Retina (tissue), 1 donor: ENCODE results near the gene TPCN1.
A peak's percentile ranks its signal among the peaks of the same experiment; 100 is the strongest.

Experiments used
- DNase-seq: peaks from one replicate; pipeline ENCODE4 v3.0.0-alpha.2; 2016

TPCN1 gene

GRCh38 chr12:113226696-113227568, 5.7 kb downstream of the TPCN1 start:
- DNase-seq: no peak

DNA sequence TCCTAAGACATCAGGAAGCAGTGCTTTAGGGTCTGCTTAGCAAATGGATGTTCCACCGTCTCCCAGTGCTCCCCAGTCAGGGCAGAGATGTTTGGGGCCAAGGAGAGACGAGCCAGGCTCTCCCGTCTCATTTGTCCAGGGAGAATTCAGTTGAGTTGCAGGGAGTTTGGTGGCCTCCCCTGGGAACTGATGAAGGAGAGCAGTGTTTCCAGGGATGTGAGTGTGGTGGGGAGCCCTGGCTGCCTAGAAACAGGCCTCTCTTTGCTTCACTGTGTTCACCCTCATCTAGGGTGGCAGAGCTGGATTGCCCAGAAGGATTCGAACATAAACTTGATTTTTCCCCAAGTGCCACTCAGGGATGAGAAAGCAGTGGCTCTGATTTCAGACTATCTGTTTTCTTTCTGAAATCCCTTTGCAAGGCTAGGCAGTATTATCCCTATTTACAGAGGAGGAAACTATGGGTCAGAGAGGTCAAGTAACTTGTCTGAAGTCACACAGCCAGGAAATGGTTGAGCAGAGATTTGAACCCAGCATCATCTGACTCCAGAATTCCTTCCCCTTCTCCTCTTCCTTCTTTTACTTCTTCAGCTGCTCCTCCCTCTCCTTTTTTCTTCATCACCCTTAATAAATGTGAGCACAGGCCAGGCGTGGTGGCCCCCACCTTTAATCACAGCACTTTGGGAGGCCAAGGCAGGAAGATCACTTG, 6.6 kb downstream of the TPCN1 start:
- no peak for DNase-seq

- DNase-seq: no peak
Measured at GRCh38 chr12:113228394-113229028, 7.2 kb downstream of the TPCN1 start.

DNA sequence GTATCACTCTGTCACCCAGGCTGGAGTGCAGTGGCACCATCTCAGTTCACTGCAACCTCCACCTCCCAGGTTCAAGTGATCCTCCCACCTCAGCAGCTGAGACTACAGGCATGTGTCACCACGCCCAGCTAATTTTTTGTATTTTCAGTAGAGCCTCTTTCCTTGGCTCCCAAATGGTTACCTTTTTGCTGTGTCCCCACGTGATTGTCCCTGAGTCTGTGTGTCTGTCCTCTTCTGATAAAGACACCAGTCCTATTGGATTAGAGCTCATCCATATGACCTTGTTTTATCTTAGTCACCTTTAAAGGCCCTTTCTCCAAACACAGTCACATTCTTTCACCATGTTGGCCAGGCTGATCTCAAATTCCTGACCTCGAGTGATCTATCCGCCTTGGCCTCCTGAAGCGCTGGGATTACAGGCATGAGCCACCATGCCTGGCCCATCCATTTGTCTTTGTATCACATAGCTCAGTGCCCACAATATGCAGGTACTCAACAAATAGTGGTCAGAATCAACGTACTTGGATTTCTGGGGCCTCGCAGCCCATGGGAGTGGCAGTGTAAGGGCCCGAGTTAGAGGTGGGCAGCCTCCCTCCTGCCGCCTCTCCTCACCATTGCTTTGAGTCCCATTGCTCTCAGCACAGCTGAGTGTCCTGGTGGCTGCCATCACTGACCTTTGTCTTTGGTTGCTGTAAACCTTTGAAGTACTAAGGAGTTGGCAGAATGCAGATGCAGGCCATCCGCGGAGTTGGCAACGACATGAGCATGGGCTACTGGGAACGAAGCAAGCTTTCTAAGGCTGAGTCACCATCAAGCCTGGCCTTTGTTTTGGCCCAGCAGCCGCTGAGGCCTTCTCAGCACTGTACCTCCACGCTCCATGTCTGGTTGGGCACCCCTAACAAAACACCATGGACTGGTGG, 9.3 kb downstream of the TPCN1 start:
- DNase-seq: no peak

DNA sequence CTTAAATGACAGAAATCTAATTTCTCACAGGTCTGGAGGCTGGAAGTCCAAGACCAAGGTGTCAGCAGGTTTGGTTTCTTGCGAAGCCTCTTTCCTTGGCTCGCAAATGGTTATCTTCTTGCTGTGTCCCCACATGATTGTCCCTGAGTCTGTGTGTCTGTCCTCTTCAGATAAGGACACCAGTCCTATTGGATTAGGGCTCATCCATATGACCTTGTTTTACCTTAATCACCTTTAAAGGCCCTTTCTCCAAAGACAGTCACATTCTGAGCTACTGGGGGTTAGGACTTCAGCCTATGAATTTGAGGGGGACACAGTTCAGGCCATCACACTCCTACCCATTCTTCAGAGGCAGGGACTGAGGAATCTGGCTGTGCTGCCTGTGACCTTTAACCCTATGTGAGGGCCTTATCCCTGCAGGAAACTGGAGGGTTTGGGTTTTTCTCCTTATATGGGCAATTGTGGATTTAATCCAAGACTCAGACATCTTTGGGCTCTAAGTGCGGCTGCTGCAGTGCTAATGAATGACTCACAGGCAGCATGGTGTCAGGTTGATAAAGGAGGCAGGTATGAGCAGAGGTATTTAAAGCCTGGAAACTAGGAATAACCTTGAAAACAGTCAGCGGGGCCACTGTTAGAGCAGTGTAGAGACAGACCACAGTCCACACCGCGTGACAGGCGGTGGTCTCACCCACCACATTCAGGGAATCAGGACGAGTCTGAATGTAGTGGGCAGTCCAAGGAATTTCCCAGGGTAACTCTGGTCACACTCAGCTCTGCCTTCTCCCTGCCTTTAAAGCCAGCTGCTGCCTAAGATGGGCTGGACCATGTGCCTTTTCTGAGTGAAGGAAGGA, 10.2 kb downstream of the TPCN1 start:
- no peak for DNase-seq

GRCh38 chr12:113232089-113232839, 11.0 kb downstream of the TPCN1 start:
- DNase-seq: no peak

DNA sequence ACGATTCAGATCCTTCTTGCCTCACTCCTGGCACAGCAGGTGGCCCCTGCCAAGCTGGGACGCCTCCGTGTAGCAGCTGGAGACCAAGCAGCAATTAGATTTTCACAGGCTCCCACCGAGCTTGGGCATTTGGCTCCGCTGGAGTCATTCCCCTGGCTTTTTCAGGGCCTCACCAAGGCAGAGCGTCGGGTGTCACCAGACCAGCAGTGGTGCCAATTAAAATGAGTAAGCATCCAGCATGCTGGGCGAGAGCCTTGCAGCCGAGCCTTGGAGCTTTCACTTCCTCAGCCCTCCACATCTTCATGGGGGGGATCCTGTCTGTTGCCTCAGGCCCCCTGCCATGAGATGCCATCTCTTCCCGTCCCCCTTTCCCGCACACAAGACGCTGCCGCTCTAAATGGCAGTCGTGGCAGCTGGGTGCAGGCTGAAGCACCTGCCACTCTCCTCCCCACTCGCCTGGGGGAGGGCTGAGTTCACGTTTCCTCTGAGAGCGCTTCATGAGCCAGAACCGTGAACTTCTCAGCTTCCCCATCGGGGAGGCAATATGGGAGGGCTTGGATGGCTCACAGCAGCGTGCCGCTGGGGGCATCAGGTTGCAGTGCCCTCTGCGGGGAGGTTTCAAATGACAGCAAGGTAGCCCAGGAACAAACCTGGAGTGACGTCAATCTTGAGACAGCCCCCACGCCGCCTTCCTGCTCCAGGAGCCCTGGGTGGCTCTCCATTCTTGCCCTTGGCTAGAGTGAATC, 11.7 kb downstream of the TPCN1 start:
- peak; percentile 64 for DNase-seq

DNA sequence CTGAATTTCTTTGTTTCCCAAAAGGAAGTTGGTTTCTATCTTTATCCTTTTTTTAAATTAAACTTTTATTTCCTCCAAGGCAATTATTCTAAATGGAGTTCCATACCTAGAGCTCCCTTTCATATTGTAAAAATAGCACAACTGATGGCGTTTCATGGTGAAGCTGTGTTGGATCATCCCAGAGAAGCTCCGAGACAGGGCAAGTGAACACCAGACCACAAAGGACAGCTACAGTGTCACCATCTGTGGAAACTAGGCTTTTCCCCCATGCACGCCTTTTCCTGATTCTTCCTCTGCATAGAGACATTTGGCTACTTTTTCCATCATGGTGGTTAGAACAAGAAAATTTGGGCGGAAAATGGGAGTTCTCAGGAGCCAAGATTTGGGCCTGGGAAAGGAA, 12.7 kb downstream of the TPCN1 start:
- no peak for DNase-seq

DNA sequence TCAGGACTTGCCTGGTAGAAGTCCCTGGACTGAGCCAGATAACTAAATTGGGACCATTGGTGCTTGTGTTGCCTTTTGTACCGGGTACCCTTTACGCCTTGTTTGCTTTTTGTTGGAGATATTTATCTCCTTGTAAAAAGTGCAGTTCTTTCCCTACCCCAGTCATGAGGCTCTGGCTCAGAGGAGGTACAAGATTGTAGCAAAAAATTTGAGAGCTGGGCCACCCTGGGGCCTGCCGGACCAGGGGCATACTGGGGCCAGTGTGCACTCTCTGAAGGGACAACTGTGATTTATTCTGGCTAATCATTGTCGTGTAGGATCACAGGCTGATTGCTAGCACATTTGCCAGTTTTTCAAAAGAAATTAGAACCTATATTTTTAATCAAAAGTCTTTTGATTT, 13.2 kb downstream of the TPCN1 start:
- DNase-seq: no peak

DNA sequence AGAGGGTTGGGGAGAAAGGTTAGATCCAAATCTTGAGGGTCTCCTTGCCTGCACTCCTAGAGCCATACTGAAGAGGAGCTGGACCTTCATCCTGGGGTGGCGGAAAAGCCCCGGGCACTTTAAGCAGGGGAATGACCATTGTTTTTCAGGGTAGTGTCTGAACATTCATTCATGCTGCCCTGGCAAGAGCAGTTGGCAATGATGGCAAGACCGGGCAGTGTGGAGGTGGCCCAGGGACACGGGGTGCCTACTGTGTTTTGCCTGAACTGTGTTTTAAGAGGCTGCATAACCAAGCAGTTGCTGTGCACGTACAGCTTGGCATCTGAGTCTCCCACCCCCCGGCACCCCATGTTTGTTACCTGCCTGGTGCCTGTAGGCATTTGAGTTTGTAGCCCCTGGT, 14.7 kb downstream of the TPCN1 start:
- no peak for DNase-seq

DNA sequence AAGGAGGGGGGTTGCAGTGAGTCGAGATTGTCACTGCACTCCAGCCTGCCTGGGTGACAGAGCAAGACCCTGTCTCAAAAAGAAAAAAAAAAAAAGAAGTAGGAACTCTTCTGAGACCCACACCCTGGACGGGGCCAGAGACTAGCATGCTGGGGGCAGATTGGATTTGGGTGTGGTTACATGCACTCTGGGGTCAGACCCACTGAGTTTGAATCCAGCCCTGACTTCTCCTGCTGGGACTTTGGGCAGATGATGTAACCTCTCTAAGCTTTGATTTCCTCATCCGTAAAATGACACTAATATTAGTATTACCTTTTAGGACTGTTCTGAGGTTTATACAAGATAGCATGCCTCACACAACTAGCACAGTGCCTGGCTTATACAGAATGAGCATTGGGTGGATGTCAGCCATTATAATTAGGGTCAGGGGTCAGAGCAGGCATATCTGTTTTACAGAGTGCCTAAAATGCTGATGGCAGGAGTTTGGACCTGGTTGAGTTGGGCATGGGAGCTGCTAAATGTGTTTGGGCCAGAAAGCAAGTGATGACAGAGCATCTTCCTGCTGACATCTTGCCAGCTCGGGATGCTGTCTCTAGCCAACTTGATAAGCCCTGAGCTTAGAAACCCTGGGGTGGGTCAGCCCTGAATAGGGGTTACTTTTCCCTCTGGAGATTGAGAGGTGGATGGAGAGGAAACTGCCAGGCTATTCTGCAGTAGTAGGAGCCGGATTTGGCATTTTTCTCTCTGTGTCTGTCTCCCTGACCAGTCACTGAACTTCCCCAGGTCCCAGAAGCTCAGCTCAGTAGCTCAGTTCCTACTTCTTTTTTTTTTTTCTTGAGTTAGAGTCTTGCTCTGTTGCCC, 15.5 kb downstream of the TPCN1 start:
- DNase-seq: no peak

DNA sequence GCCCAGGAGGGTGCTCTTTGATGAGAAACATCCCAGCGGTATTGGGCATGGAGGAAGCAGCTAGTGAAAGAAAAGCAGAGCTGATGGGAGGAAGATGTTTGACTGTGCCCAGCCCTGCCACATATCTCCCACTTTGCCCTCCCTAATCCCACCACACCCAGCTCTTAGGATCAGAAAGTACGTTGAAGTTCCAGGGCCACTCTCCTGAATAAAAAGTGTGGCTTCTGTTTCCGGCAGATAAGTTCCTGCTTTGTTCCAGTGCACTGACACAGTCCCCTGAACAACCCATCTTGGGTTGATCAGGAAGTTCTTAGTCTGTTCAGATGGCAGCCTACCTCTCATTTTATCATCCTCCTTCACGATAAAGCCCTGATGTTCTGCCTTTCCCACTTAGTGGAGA, 16.5 kb downstream of the TPCN1 start:
- no peak for DNase-seq

DNA sequence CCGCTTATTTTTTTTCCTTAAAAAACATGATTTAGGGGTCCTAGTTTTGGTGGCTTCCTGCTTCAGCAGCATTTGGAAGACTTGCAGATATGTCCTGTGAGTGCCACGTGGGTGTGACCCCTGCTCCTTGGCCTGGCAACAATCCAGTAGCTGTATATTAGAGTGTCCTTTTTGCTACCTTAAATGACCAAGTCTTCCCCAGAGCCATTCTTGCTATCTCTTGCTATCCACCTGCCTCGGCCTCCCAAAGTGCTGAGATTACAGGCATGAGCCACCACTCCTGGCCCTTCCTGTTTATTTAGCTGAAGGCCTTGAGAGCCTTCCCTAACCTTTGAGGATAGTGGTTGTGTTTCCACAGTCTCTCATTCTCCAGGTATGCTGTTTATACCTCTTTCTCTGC, 17.0 kb downstream of the TPCN1 start:
- DNase-seq: no peak

DNA sequence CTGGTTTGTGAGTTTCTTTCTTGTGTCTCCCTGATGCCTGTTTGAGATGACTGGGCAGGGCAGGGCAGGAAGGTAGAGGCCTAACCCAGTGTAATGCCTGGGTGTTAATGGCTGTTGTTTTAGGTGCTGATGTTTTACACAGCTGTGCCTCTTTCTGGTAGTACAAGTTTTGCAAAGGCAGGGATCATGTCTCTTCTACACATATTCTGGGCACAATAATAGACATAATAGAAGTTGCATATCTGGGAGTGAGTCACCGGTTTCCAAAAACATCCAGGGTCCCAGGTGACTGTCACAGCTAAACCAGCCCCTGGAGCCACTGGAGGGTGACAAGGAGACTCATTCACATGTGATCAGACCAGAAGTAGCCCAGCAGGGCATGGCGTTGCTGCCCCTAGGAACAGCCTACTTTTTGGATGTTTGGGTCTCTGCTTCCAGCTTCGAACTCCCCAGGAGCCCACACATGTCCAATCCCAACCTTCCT, 18.1 kb downstream of the TPCN1 start:
- DNase-seq: no peak

DNA sequence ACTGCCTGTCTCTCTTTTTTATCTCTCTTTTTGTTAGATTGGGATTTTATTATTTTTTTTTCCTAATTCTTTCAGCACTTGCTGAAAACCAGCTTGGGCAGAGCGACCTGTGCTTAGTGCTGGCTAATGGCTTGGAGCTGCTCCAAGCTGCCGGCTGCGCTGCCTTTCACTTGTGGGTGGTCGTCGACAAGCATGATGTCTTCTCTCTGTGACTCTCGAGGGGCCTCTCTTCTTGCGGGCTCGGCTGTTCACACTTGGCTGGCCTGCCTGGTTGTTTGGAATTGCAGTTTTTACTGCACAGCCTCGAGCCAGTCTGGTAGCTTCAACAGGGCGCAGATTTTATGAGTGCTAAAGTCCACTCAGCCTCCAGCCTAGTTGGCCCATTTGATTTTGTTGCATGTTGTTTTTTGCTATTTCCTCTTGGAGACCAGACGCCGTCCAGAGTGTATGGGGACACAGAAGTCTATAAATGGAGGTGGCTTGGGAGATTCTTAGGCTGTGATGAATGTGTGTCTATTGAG, 18.6 kb downstream of the TPCN1 start:
- DNase-seq: peak; percentile 57

DNA sequence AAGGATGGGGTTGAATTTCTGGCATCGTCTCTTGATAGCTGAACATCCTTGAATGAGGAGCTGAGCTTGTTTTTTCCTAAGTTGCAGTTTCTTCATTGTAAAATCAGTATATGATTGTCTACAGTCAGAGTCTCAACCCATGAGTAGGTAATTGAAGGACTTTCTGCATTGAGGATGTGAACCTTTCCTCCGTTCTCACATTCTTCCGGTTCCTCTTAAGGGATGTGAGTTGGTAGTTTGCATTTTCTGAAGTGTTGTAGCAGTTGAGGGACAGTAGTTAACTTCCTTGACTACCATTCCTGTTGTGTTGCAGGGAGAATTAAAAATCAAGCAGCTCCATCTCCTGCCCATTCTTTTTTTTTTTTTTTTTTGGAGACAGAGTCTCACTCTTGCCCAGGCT, 19.1 kb downstream of the TPCN1 start:
- DNase-seq: no peak

DNA sequence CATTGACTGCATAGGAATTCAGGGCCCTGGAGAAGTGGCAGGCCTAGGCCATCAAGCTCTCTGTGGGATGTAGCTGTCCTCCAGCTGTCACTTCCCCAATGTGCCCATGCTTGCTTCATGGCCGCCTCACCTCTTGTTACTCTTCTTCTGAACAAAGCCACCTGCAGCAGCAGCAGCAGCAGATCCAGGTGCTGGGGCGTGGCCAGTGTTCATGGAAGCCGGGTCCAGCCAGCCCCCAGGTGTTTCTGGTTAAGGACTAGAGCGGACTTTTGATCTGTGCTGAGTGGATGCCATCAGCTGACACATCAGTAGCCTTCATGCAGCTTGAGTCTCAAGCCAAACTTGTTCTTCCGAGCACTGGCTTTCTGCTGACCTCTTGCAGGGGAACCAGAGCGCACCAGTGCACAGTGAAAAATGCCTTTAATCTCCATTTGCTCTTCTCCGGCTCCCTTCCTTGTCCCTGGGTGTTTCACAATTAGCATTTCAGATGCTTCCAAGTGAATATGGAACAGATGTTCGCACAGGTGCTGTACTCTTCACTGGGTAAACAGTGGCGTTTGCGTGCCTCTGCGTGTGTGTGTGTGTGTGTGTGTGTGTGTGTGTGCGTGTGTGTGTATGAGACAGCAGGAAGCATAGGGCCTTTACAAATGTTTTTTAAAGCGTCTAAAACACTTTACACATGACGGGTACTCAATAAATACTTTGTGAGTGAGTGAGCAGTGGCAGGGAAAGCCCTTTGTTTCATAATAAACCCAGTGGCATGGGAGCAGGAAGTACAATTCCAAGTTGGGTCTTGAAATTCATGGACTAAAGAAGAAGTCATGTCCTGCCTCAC, 20.1 kb downstream of the TPCN1 start:
- DNase-seq: peak; percentile 42

GRCh38 chr12:113242026-113242418, 20.8 kb downstream of the TPCN1 start:
- DNase-seq: no peak
